Calu3 (cell line): ENCODE results near the gene ZSCAN21. TPM values are rescaled to one million over a fixed set of nuclear protein-coding genes. Genes with fewer than 3 reads are reported as not detected.

ENCODE experiments used
- BruUV-seq: library from RNA; stranded (reverse); fragments of 400-500 nt; replicated peaks from 2 replicates; lab custom pipeline; 2021; lab: Mats Ljungman, UMichigan
- CTCF ChIA-PET: fragments of 300-600 bp; sonication (Branson Sonifier 250); formaldehyde crosslinking; loops from one replicate; lab custom pipeline; 2022; ENCODE audit warnings: antibody characterized with exemption; lab: Charles Lee
- DNase-seq: peaks from one replicate; pipeline ENCODE4 v3.0.0; 2022
- H3K27ac Mint-ChIP-seq: one replicate; pipeline ENCODE4 v1.8.0; 2022; ENCODE audit warnings: mixed read lengths; ENCODE audit not compliant: unreplicated experiment
- H3K27me3 Mint-ChIP-seq: one replicate; pipeline ENCODE4 v1.8.0; 2022; ENCODE audit warnings: mixed read lengths; ENCODE audit not compliant: unreplicated experiment
- H3K36me3 Mint-ChIP-seq: one replicate; pipeline ENCODE4 v1.8.0; 2022; ENCODE audit warnings: mild to moderate bottlenecking, moderate library complexity, mixed read lengths; ENCODE audit not compliant: insufficient read depth, unreplicated experiment
- H3K4me1 Mint-ChIP-seq: one replicate; pipeline ENCODE4 v1.8.0; 2022; ENCODE audit warnings: mild to moderate bottlenecking, low read depth, mixed read lengths; ENCODE audit not compliant: unreplicated experiment
- H3K4me3 Mint-ChIP-seq: one replicate; pipeline ENCODE4 v1.8.0; 2022; ENCODE audit warnings: mild to moderate bottlenecking, low read depth, moderate library complexity, mixed read lengths; ENCODE audit not compliant: unreplicated experiment
- H3K9me3 Mint-ChIP-seq: one replicate; pipeline ENCODE4 v1.8.0; 2022; ENCODE audit warnings: low read depth, mixed read lengths; ENCODE audit not compliant: unreplicated experiment
- intact Hi-C: fragments of 100-400 bp; cut with micrococcal nuclease; formaldehyde crosslinking; loops from one replicate; pipeline ENCODE4 v1.10.0; 2022; ENCODE audit not compliant: unreplicated experiment
- total RNA-seq: library from RNA; stranded (reverse); gene quantifications from 2 replicates; pipeline ENCODE4 v1.2.3, GENCODE V29; 2022
- TF ChIP-seq, protein P1 (sequence below): fragments of 200-600 bp; IDR thresholded peaks from one replicate; pipeline ENCODE4 v1.8.0; 2022; ENCODE audit warnings: antibody characterized with exemption; ENCODE audit not compliant: unreplicated experiment

The ZSCAN21 gene
- total RNA-seq, 1 experiment from 2014 or later, result 5.5 TPM

DNA sequence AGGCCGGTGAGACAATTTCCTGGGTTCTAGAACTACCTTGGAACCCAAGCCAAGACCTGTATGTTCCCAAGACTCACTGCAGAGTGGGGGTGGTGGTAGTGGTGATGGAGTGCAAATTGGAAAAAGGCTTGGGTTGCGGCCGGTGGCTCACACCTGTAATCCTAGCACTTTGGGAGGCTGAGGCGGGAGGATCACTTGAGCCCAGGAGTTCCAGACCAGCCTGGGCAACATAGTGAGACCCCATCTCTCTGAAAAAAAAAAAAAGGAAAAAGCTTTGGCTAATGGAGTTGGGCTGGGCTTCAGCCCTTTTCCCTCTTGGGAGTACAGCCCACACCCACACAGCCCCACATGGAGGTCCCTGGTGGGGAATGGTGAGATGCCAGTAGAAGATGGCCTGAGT, 56.0 kb downstream of the ZSCAN21 start:
- intact Hi-C loops, result no loop called here
- H3K9me3 Mint-ChIP-seq, result no peaks in the 10 kb centered on the region
- peaks cover 52% of the 10 kb centered on the region for H3K36me3 Mint-ChIP-seq
- H3K4me1 Mint-ChIP-seq, result no peaks in the 10 kb centered on the region
- DNase-seq, result no peak
- H3K27me3 Mint-ChIP-seq, result no peaks in the 10 kb centered on the region
- H3K27ac Mint-ChIP-seq, result no peak overlapping the region
- BruUV-seq, result no TSS peak
- no peak overlapping the region for H3K4me3 Mint-ChIP-seq
- CTCF ChIA-PET, result no interaction called here
- TF ChIP-seq, protein P1, sequence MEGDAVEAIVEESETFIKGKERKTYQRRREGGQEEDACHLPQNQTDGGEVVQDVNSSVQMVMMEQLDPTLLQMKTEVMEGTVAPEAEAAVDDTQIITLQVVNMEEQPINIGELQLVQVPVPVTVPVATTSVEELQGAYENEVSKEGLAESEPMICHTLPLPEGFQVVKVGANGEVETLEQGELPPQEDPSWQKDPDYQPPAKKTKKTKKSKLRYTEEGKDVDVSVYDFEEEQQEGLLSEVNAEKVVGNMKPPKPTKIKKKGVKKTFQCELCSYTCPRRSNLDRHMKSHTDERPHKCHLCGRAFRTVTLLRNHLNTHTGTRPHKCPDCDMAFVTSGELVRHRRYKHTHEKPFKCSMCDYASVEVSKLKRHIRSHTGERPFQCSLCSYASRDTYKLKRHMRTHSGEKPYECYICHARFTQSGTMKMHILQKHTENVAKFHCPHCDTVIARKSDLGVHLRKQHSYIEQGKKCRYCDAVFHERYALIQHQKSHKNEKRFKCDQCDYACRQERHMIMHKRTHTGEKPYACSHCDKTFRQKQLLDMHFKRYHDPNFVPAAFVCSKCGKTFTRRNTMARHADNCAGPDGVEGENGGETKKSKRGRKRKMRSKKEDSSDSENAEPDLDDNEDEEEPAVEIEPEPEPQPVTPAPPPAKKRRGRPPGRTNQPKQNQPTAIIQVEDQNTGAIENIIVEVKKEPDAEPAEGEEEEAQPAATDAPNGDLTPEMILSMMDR, result no peak

GRCh38 chr7:100106633-100107032, 57.1 kb downstream of the ZSCAN21 start:
- H3K9me3 Mint-ChIP-seq, result no peaks in the 10 kb centered on the region
- intact Hi-C loops, result no loop called here
- no peaks in the 10 kb centered on the region for H3K4me1 Mint-ChIP-seq
- DNase-seq, result no peak
- no peaks in the 10 kb centered on the region for H3K27me3 Mint-ChIP-seq
- TF ChIP-seq, protein P1, result no peak
- H3K36me3 Mint-ChIP-seq, result peaks cover 47% of the 10 kb centered on the region
- CTCF ChIA-PET, result interaction anchor here (0.5 kb wide), 1 partner anchor 1722 kb away, joined by 7 read pairs; no protein-coding TSS in a partner anchor
- no peak overlapping the region for H3K4me3 Mint-ChIP-seq
- H3K27ac Mint-ChIP-seq, result no peak overlapping the region
- BruUV-seq, result no TSS peak

GRCh38 chr7:100107125-100107737, 57.7 kb downstream of the ZSCAN21 start:
- TSS peak; percentile 66 for BruUV-seq
- TF ChIP-seq, protein P1, result no peak
- intact Hi-C loops, result no loop called here
- Mint-ChIP-seq H3K4me3 (no peak overlapping the region), H3K27me3 (no peaks in the 10 kb centered on the region), H3K4me1 (no peaks in the 10 kb centered on the region), H3K36me3 (peaks cover 42% of the 10 kb centered on the region), H3K27ac (no peak overlapping the region), H3K9me3 (no peaks in the 10 kb centered on the region)
- no peak for DNase-seq
- CTCF ChIA-PET, result no interaction called here

DNA sequence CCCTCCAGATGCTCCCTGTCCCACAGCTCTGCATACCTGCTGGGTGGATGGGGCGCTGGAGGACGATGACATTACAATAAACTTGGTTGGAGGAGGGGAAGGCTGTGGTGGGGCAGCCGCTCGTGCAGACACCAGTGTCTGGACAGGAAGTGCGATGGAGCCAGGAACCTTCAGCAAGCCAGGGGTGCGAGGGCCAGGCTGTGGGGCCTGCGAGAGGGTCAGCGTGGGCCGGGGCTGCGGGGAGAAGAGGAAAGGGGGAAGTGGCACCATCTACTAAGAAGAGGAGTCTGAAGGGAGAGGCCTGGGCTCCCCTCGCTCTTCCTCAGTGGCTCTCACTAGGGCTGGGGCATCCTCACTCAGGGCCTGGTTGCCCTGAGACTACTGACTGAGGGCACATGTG, 58.3 kb downstream of the ZSCAN21 start:
- BruUV-seq, result no TSS peak
- Mint-ChIP-seq H3K36me3 (peaks cover 35% of the 10 kb centered on the region), H3K4me1 (no peaks in the 10 kb centered on the region), H3K9me3 (no peaks in the 10 kb centered on the region), H3K27me3 (no peaks in the 10 kb centered on the region), H3K4me3 (no peak overlapping the region), H3K27ac (no peak overlapping the region)
- TF ChIP-seq, protein P1, result no peak
- DNase-seq, result no peak
- intact Hi-C loops, result no loop called here
- CTCF ChIA-PET, result no interaction called here
